Stimulated activated CD8-positive, alpha-beta memory T cell treated with anti-CD3 and anti-CD28 coated beads, Interleukin-4, amount 100 ng/mL, for 1 hour (primary cell): ENCODE results near the gene CDCA4.
"Not testable (repeated sequence)": the region's sequence is repeated elsewhere in the genome, so short reads cannot be mapped to it uniquely, and the experiment has no call there.

ENCODE experiments used
- DNase-seq, 2 donors: peaks; one replicate each; pipeline ENCODE4 v3.0.0-alpha.2; 2020; ENCODE audit warnings: low read depth in 2 of 2, low spot score in 1 of 2

The CDCA4 gene

DNA sequence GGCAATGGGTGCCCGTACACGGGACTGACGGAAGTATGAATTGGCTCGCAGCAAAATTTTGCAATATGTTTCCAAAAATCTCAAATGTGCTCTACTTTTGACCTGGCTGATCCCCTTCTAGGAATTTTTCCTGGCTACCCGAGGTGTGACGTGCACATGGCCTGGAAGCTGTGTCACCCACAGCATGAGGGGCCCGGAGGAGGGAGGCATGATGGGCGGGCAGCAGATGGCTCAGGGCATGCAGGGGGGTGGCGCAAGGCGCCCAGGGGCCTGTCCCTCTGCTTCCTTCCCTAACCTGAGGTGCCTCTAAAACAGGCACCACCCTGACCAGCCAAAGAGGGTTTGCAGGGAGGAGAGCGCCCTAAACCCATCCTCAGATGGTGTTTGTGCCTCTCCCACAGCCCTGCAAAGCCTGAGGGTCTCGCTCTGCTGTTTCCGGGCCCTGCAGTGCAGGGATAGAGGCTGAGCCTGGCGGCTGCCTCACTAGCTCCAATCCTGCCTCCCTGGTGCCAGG, 37.7 kb upstream of the CDCA4 start:
- no peak for DNase-seq

DNA sequence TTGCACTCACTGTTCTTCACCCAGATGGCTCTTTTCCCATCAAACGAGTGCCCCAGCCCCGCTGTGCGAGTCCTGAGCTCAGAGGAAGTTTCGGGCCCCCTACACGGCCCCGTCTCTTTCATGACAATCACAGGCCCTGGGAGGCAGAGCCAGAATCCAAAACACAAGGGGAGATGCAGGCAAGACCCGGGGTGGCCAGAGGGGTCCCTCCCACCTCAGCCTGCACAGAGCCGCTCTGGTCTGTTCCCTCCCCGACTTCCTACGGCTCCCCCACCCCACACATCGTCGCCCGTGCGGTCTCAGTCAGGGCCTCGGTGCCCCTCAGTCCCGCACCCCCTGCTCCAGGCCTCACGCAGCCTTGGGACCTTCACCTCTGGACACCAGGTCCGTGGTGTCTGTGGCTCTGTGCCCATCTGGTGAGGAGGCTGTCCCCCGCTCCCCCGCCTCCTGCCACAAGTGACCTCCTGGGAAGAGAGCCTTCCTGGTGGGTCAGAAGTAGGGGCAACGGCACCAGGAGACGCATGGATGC, 35.5 kb upstream of the CDCA4 start:
- DNase-seq = no peak

DNA sequence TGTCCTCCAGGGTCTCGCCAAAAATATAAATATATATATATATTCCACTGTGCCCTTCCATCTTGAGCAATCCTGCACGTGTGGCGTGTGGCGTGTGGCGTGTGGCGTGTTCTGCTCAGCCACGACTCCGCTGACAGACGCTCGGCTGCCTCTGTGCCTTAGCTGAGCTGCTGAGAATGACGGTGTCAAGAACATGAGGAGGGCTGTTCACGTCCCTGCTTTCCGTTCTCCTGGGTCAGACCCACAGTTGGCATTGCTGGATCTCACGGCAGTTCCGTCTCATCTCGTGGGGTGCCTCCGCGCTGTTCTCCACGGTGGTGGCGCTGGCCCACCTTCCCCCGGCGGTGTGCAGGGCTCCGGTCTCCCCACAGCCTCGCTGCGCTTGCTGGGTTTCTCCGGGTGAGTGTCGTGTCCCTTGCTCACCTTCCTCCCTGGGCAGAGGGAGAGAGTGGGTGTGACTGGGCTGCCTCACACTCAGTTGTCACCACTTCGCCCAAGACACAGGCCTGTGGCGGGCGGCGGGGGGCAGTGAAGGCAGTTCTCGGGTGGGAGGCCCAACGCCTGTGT, 34.9 kb upstream of the CDCA4 start:
- DNase-seq = no peak

DNA sequence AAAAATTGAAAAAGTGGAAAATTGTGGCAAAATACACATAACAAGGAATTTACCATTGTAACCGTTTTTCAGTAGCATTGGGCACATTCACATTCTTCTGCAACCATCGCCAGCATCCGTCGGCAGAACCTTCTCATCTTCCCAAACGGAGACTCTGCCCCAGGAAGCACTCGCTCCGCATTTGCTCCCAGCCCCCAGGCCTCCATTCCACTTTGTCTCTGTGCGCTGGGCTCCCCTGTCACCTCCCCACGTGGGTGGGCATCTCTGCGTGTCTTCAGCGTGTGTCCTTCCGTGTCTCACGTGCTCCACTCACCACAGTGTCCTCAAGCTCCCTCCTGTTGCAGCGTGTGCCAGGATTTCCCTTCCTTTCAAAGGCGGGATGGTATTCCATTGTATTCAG, 34.5 kb upstream of the CDCA4 start:
- DNase-seq = no peak

DNA sequence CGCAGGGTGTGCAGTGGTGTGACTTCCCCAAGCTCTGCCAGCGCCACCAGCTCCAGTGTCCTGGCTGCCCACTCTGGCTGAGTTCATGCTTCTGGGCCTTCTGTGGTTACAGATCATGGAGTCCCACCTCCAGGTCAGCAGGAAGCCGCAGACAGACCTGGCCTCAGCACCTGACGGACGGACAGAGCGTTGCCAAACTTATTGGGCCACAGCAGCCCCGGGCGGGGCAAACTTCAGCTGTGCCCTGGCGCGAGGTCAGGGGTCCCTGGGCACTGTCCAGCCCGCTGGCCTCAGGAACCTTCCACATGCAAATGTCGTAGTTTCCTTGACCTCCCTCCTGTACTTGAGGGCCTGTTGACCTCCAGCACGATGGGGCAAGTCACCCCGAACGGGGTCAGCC, 33.1 kb upstream of the CDCA4 start:
- no peak for DNase-seq

DNA sequence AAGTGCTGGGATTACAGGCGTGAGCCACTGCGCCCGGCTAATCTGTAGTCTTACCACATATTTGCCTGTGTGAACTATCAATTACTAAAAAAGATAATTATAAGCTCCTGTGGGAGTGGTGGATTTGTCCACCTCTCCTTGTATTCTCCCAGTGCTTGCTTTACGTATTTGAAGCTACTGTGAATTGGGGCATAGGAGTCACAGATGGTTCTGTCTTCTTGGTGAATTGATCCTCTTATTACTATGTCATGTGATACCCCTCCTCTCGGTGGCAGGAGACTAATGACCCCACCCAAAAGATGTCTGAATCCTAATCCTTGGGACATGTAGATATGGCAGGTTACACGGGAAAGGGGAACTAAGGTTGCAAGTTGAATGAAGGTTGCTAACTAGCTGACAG, 32.5 kb upstream of the CDCA4 start:
- DNase-seq = no peak

DNA sequence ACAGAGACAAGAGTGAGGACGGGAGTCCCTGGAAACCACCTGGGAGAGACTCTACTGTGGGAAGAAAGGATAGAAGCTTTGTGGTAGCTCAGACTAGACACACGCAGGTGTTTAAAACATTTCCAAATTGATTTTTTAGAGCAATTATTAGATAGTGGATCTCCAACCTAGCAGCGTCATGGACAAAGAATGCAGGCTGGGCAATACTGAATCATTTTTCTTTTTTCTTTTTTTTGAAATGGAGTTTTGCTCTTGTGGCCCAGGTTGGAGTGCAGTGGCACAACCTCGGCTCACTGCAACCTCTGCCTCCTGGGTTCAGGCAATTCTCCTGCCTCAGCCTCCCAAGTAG, 31.2 kb upstream of the CDCA4 start:
- DNase-seq = no peak

DNA sequence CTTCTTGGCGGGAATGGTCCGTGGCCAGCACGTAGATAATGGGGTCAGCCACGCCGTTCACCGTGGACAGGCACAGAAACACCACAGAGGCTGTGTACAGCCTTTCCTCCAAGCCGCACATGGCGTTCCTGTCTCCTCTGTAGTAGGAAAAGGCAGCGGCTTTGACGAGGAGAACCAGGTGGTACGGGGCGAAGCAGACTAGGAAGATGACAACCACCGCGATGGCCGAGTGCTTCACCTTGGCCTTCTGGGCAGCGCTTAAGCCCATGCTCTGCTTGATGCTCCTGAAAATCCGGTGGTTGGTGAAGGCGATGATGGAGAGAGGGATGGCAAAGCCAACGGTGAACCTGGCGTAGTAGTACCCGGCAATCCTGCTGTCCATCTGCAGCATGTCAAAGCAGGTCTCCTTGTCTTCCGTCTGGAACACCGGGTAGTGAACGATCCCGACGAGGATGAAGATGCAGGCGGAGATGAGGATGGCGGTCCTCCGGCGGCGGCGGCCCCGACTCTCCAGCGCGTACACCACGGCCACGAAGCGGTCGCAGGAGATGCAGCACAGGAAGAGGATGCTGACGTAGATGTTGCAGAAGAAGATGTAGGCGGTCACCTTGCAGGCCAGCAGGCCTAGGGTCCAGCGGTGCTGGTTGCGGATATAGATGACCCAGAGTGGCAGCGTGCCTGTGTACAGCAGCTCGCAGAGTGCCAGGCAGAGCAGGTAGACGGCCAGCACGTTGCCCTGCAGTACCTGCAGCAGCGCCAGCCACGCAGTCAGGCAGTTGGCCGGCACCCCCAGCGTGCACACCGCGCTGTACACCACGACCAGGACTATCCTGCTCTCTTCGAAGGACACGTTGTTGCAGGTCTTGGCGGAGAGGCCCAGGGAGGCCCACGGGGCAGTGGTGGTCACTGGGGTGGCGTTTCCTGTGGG, 30.6 kb upstream of the CDCA4 start:
- DNase-seq = no peak

DNA sequence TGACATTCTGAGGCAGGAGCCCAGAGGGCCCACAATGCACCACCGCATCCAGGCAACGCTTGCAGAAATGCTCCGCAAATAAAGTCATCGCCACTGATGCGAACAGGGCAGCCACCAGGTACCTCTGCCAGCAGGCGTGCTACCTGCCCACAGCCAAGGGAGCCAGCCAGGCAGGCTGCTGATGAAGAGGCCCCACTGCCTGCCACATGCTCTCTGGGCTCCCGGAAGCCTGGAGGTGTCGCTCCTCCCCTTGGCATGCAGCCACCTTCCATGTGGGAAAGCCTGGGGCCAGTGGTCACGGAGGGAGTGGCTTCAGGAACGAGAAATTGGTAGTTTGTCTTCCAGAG, 29.6 kb upstream of the CDCA4 start:
- DNase-seq = no peak

DNA sequence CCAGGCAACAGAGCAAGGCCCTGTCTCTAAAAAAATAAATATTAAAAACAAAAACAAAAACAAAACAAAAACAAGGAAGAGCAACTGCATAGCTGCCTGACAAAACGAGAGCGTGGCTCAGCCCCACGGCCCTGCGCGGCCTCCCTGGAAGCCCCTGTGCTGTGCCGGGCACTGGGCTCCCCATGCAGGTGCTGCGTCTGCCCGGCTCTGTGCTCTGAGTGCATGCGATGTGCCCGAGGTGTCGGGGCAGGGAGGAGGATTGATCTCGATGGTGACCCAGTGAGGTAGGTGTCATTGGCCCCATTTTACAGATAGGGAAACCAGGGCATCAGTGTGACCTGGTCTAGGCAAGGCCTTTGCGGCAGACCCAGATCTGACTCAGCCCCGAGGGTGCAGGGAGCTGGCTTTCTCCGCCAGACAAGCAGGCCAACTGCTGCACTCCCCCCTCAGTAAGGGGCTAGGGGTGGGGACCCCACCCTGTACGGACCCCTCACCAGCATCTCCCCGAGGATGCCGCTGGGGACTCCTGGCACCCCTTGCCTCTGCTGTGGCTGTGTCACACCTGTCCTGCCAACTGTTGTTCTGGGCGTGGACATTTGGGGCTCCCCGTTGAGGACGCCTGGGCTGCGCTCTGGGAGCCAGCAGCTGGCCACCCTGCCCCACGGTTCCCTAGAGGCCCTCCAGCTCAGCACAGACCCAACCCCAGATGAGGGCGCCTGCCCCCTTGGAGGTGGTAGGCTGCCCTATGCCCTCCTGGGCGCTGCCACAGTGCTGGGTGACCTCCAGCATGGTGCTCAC, 29.1 kb upstream of the CDCA4 start:
- DNase-seq = no peak

DNA sequence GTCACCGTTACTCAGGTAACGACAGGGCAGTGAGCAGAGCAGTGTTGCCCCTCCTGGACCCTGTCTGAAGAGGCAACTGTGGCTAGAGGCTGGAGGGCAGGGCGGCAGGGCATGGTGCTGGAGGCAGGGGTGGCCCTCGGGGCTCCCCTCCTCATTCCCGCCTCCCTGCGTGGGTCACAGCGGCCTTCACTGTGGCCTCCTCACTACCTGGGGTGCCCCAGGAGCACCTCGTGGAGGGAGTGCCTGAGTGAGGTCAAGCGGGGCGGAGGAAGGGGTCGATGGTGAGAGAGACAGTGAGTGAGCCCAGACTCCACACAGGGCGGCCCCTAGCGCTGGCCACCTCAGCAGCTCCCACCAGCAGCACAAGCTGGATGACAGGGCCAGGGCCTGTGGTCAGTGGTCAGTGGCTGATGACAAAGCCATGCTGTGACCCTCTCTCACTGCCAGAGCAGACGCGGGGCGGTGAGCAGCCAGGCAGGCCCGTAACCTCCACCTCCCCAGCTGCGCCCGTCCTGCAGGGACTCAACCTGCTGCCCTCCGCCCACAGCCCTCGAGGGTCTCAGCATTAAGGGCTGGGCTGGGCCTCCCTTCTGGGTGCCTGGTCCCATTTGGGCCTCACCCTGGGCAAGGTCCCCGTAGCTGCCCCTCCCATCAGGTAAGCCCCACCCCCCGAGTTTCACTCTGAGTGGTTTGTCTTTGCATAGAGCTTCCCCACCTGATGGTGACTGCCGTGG, 26.6 kb upstream of the CDCA4 start:
- DNase-seq = no peak

DNA sequence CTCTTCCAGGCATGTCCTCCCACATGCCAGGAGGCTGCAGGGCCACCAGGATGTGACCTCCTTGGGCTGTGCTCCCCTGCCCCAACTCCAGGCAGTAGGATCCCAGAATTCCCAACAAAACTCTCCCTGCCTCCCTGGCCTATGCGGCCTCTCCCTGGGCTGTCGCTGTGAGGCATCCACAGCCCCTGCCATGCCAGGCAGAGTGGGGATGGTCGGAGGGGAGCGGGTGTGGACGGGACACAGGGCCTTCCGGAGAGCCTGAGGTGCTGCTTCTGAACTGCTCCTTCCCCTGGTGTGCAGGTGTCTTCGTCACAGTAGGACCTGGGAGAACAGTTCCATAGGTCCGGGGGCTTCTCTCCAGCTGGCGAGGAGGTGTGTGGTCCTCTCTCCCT, 26.0 kb upstream of the CDCA4 start:
- no peak for DNase-seq

DNA sequence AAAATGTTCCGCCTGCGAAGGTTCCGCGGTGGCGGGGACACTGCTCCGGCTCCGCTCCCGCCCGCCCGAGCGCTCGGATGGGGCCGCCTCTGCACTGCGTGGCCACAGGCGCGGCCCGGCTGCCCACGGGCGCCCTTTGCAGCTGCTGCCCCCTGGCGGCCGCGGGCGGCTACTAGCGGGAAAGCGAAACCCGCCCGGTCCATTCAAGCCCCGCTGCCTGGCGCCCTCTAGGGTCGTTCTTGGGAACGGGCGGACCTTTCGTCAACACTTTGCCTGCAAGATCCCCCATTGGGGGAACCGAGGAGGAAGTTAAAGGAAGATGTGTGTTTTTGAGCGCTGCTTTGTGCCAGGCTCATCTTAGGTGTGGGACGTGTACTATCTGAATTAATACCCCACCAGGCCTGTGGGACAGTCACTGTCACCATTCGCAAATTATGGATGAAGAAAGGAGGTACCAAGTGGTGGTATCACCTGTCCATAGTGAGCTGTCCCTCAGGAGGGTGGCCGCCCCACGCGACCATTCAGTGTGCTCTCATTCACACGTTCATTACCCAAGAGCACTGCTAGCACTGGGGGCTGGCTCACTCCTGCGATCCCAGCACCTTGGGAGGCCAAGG, 24.9 kb upstream of the CDCA4 start:
- DNase-seq = peak; percentile 91 to 95

DNA sequence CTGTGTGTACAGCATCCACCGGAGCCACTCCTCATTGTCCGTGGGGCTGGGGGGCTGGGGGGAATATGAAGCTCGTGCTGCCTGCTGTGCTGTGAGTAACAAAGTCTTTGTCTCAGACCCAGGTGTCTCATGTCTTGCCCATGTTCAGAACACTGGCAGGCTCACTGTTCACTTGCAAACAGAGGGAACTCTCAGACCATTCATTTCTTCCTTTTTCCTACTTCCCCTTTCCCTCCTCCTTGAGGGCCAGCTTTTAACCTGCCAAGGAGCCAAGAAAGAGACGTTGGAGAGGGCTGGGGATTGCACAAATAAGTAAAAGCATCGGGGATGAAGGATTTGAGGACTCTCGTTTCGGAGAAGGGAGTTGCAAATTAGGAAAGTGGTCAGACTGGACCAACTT, 22.8 kb upstream of the CDCA4 start:
- no peak for DNase-seq

DNA sequence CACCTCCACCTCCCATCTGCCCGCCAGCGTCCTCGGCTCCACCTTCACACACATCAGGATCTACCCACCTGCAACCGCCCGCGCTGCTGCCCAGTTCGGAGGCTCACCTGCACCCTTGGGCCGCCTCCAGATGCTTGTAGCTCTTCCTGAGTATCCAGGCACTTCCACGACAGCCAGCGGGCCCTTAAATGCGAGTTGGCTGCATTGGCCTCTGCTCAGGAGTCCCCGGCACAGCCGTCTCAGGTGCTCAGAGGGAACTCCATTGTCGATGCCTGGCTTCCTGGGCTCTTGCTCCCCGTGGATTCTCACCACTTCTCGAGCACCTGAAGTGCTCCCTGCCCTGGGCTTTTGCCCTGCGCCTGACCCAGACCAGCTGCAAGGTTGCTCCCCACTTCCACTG, 21.9 kb upstream of the CDCA4 start:
- DNase-seq = no peak

DNA sequence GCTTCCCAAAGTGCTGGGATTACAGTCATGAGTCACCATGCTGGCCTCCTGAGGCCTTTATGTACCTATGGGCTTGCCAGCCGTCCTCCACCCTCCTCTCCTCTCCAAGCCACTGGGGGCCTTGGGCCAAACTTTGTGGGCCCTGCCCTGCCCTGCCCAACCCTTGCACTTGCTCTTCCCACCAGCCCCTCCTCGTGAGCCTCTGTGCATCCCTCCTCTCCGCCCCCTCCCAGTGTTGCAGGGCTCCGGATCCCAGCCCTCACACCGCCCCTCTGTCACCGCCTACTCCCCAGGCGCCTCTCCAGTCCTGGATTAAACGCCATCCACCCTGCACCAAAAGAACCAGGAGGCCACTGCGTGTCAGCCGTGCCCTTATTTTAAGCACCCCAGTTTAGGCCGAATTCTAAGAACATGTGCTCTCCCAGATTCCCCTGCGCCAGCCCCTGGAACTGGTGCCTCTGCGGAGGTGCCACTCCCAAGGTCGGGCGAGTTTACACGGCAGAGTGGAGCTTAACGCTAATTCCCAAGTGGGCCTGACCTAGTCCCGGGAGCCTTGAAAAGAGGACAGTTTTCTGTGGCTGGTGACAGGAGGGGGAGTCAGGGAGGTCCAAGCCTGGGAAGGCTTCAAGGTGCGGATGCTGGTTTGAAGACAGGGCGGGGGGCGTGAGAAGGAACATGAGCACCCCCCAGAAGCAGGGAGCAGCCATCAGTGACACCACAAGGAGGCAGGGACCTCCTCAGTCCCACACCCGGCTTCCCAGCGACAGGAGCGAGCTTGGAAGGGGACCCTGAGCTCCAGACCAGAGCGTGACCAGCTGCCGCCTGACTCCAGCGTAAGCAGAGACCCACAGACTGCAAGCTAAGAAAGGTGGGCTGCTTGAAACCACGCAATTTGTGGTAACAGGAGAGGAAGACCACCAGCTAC, 21.2 kb upstream of the CDCA4 start:
- DNase-seq = no peak

DNA sequence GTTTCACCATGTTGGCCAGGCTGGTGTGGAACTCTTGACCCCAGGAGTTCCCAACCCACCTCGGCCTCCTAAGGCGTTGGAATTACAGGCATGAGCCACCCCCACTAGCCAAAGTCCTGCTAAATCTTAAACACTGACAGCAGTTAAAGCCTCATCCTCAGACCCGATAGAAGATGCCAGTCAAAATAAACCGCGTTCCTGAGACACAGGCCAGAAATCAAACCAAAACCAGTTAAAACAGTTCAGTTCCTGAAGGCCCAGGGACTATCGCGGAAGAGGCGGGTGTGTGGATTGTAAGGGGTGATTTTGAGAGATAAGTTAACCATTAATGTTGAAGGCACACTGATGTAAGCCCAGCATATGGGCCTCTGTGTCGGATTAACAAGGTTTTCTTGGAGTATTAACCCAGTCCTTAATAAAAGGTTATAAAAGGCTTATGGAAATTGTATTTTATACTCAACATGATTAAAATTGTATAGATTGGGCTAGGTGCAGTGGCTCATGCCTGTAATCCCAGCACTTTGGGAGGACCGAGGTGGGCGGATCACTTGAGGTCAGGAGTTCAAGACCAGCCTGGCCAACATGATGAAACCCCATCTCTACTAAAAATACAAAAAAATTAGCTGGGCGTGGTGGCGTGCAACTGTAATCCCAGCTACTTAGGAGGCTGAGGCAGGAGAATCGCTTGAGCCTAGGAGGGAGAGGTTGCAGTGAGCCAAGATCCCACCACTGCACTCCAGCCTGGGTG, 18.7 kb upstream of the CDCA4 start:
- no peak for DNase-seq

DNA sequence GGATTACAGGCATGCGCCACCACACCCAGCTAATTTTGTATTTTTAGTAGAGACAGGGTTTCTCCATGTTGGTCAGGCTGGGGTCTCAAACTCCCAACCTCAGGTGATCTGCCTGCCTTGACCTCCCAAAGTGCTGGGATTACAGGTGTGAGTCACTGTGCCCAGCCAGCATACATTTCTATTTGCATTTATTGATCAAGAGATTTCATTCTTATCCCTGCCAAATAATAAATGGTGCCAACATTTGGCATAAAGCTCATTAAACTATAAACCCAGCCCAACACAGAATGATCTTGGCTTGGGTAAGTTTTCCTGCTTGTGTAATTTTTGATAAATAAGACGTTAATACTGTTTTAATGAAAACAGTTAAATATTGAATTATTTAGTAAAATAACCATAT, 14.7 kb upstream of the CDCA4 start:
- not testable (repeated sequence) for DNase-seq
